Lower lobe of right lung (tissue), 2 donors: ENCODE results near the gene RASSF7. TPM values are rescaled to one million over a fixed set of nuclear protein-coding genes. Genes with fewer than 3 reads are reported as not detected.
"Not testable (repeated sequence)": the region's sequence is repeated elsewhere in the genome, so short reads cannot be mapped to it uniquely, and the experiment has no call there.

Experiments
- ATAC-seq, 2 donors: fragments of 200-7000 bp; cut with Tn5 transposase; one replicate each; pipeline ENCODE4 v1.9.1; 2020 to 2022; ENCODE audit warnings: mild to moderate bottlenecking in 2 of 2, moderate library complexity in 2 of 2
- DNase-seq: peaks from one replicate; pipeline ENCODE4 v3.0.0-alpha.2; 2020
- H3K27ac ChIP-seq: fragments of 200-600 bp; one replicate; pipeline ENCODE4 v1.8.0; 2022
- H3K27me3 ChIP-seq: fragments of 200-600 bp; one replicate; pipeline ENCODE4 v1.8.0; 2022; ENCODE audit warnings: low read depth
- H3K36me3 ChIP-seq: fragments of 200-600 bp; one replicate; pipeline ENCODE4 v1.8.0; 2022; ENCODE audit warnings: mild to moderate bottlenecking
- H3K4me1 ChIP-seq: fragments of 200-600 bp; one replicate; pipeline ENCODE4 v1.8.0; 2022
- H3K4me3 ChIP-seq: fragments of 200-600 bp; one replicate; pipeline ENCODE4 v1.8.0; 2022; ENCODE audit warnings: mild to moderate bottlenecking
- H3K9me3 ChIP-seq: fragments of 200-600 bp; one replicate; pipeline ENCODE4 v1.8.0; 2022
- intact Hi-C: fragments of 100-400 bp; cut with DNase I; formaldehyde crosslinking; loops from one replicate; pipeline ENCODE4 v1.11.0; 2022
- long read RNA-seq: library from polyadenylated mRNA; unstranded; transcript quantifications from one replicate; pipeline ENCODE4 v2.0.0, GENCODE V29; 2021
- total RNA-seq: library from RNA; stranded (reverse); fragmentation: NEBNext Ultra II Directional; extraction: Animal tissue kit (Norgen Biotek cat#: 25700); gene quantifications from one replicate; pipeline ENCODE4 v1.2.1, GENCODE V29; 2021
- TF ChIP-seq, protein P1 (sequence below): fragments of 200-600 bp; IDR thresholded peaks from one replicate; pipeline ENCODE4 v1.8.0; 2022; ENCODE audit warnings: antibody characterized with exemption, mild to moderate bottlenecking
- donor health status: DM: no; HTN: yes; CAD: no; lungs with severe emphysema.

RASSF7 gene, protein sequence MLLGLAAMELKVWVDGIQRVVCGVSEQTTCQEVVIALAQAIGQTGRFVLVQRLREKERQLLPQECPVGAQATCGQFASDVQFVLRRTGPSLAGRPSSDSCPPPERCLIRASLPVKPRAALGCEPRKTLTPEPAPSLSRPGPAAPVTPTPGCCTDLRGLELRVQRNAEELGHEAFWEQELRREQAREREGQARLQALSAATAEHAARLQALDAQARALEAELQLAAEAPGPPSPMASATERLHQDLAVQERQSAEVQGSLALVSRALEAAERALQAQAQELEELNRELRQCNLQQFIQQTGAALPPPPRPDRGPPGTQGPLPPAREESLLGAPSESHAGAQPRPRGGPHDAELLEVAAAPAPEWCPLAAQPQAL
- total RNA-seq = 71.5 TPM
- long read RNA-seq, transcript RASSF7-201 (4 exons, 1,731 nt) = major isoform, 136 of 326 reads
- long read RNA-seq, transcript RASSF7-202 (6 exons, 1,928 nt) = minor isoform, 12 of 326 reads
- long read RNA-seq, partial matches to known transcripts = 107 of 326 reads
- long read RNA-seq, other reads (novel, unspliced or antisense) = 66 of 326 reads

DNA sequence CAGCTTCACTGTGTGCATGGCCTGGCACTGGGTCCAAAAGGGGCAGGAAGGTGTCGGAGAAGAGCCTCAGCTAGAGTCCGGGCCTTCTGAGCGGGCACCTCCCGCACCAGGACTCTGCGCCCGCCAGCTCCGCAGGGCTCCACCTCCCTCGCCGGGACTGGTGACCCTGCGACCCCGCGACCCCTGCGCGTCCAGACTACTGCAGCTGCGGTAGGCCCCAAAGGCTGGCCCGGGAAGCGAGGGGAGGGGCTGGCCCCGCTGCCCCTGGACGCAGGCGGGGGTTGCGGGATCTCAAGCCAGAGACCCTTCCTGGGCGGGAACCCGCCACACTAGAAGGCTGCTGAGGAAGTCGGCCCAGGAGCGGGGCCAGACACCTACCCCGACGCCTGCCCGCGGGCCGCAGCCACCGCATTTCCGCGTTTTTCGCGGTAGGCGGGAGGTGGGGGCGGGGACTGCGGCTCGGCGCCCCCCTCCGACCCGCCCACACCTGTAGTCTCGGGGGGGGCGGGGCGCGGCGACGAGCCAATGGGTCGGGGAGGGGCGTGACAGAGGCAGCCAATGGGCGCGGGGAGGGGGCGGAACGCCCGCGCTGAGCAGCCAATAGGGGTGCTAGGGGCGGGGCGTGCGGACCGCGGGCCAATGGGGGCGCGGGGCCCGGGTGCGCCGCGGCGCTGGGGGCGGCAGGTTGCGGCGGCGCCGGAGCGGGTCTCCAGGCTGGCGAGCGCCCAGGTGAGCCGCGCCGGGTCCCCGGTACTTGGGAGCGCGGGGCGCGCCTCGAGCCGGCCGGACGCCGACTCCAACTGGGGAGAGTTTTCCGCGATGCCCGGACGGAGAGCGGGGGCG, at the start of gene RASSF7, which contains the start of gene LMNTD2:
Gene RASSF7 (plus strand): TSS at position 666 of the 843 bp plus-strand sequence. CDS start 799 bp downstream, outside the sequence.
Gene LMNTD2 (minus strand): TSS at position 434 of the 843 bp plus-strand sequence. CDS start 22 bp downstream, at position 412.
- Histone ChIP-seq H3K4me3 (peak within 1 kb of the TSS; percentile 73), H3K9me3 (no peaks in the 10 kb centered on the region), H3K4me1 (peaks cover 44% of the 10 kb centered on the region), H3K36me3 (peaks cover 7% of the 10 kb centered on the region), H3K27me3 (peaks cover 36% of the 10 kb centered on the region), H3K27ac (peak within 1 kb of the TSS; percentile 91)
- DNase-seq = peak; percentile 90
- intact Hi-C loops = no loop called here
- TF ChIP-seq, protein P1, sequence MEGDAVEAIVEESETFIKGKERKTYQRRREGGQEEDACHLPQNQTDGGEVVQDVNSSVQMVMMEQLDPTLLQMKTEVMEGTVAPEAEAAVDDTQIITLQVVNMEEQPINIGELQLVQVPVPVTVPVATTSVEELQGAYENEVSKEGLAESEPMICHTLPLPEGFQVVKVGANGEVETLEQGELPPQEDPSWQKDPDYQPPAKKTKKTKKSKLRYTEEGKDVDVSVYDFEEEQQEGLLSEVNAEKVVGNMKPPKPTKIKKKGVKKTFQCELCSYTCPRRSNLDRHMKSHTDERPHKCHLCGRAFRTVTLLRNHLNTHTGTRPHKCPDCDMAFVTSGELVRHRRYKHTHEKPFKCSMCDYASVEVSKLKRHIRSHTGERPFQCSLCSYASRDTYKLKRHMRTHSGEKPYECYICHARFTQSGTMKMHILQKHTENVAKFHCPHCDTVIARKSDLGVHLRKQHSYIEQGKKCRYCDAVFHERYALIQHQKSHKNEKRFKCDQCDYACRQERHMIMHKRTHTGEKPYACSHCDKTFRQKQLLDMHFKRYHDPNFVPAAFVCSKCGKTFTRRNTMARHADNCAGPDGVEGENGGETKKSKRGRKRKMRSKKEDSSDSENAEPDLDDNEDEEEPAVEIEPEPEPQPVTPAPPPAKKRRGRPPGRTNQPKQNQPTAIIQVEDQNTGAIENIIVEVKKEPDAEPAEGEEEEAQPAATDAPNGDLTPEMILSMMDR = no peak
- peak; percentile 91 to 94 for ATAC-seq

DNA sequence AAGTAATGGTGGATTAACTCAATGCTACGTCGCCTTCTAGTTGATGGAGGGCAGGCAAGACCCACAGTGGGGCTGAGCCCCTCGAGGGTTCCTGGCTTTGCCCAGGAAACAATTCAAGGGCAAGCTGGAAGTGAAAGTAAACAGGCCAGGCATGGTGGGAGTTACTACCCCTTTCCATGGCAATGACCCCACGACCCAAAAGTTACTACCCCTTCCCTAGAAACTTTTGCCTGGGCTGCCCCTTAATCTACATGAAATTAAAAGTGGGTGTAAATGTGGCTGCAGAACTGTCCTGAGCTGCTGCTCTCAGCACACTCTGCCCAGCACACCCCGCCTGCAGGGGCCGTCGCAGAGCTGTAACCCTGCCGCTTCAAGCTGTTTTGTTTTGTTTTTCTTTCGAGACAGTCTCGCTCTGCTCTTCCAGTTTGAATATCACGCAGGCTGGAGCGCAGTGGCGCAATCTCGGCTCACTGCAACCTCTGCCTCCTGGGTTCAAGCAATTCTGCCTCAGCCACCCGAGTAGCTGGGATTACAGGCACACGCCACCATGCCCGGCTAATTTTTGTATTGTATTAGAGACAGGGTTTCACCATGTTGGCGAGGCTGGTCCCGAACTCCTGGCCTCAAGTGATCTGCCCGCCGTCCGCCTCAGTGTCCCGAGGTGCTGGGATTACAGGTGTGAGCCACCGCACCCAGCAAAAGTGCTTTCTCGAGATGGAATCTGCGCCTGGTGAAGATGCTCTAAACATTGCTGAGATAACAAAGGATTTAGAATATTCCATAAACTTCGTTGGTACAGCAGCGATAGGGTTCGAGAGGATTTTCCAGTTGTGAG, 47.8 kb upstream of the RASSF7 start:
- intact Hi-C loops = no loop called here
- Histone ChIP-seq H3K9me3 (no peaks in the 10 kb centered on the region), H3K27ac (no peak overlapping the region), H3K36me3 (peaks cover 38% of the 10 kb centered on the region), H3K27me3 (no peaks in the 10 kb centered on the region), H3K4me1 (peaks cover 3% of the 10 kb centered on the region), H3K4me3 (no peak overlapping the region)
- ATAC-seq = peak in 1 of 2 donors; percentile 37
- TF ChIP-seq, protein P1 = no peak
- no peak for DNase-seq

DNA sequence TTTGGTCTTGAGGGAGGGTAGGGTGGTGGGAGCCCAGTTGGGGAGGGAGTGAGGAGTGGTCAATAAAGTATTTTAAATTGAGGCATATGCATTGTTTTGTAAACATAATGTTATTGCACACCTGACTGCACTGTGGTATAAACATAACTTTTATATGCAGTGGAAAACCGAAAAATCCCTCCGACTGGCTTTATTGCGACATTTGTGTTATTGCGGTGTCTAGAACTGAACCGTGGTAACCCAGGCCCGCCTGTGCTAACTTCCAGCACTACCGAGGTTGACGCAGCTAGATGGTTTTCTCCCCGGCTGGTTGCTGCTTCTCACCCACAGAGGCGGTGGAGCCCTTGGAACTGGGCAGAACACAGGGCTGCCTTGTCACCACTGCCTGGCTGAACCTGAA, 46.2 kb upstream of the RASSF7 start:
- H3K4me3 ChIP-seq = no peak overlapping the region
- intact Hi-C loops = no loop called here
- H3K4me1 ChIP-seq = no peaks in the 10 kb centered on the region
- H3K9me3 ChIP-seq = no peaks in the 10 kb centered on the region
- TF ChIP-seq, protein P1 = no peak
- no peak overlapping the region for H3K27ac ChIP-seq
- no peak for ATAC-seq
- H3K27me3 ChIP-seq = no peaks in the 10 kb centered on the region
- peaks cover 27% of the 10 kb centered on the region for H3K36me3 ChIP-seq
- DNase-seq = no peak

DNA sequence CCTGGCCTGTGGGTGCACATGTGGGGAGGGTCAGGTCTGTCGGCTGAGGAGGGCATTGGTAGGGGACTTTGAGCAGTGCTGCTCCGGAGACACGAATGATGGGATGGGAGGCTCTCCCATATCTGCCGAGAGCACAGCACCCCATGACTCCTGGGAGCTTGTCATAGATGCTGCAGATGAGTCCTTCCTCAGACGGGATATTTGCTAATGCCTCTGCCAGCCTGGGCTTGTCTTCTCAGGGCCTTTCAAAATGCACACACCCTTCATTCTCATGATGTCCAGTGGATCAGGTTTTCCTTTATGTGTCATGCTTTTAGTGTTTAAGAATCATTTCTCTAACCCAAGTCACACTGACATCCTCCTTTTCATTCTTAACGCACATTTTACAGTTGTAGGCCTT, 45.6 kb upstream of the RASSF7 start:
- intact Hi-C loops = no loop called here
- H3K27me3 ChIP-seq = no peaks in the 10 kb centered on the region
- no peak overlapping the region for H3K4me3 ChIP-seq
- peaks cover 23% of the 10 kb centered on the region for H3K36me3 ChIP-seq
- DNase-seq = no peak
- H3K9me3 ChIP-seq = no peaks in the 10 kb centered on the region
- no peak for ATAC-seq
- TF ChIP-seq, protein P1 = no peak
- H3K4me1 ChIP-seq = no peaks in the 10 kb centered on the region
- no peak overlapping the region for H3K27ac ChIP-seq

DNA sequence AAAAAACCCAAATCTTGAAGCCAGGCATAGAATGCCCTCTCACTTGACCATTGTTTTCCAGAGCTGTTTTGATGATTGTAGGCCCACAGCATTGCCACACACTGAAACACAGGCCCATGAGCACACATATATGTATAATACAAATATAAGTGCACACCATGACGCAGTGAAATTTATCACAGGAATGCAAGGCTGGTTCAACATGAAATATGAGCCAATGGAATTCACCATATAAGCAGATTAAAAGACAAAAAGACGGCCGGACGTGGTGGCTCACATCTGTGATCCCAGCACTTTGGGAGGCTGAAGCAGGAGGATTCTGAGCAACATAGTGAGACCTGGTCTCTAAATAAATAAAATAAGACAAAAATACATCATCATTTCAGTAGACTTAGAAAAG, 44.4 kb upstream of the RASSF7 start:
- no peaks in the 10 kb centered on the region for H3K27me3 ChIP-seq
- H3K27ac ChIP-seq = no peak overlapping the region
- H3K4me1 ChIP-seq = no peaks in the 10 kb centered on the region
- DNase-seq (no peak), ATAC-seq (no peak)
- H3K4me3 ChIP-seq = no peak overlapping the region
- no peaks in the 10 kb centered on the region for H3K9me3 ChIP-seq
- intact Hi-C loops = no loop called here
- H3K36me3 ChIP-seq = peaks cover 16% of the 10 kb centered on the region
- TF ChIP-seq, protein P1 = no peak

DNA sequence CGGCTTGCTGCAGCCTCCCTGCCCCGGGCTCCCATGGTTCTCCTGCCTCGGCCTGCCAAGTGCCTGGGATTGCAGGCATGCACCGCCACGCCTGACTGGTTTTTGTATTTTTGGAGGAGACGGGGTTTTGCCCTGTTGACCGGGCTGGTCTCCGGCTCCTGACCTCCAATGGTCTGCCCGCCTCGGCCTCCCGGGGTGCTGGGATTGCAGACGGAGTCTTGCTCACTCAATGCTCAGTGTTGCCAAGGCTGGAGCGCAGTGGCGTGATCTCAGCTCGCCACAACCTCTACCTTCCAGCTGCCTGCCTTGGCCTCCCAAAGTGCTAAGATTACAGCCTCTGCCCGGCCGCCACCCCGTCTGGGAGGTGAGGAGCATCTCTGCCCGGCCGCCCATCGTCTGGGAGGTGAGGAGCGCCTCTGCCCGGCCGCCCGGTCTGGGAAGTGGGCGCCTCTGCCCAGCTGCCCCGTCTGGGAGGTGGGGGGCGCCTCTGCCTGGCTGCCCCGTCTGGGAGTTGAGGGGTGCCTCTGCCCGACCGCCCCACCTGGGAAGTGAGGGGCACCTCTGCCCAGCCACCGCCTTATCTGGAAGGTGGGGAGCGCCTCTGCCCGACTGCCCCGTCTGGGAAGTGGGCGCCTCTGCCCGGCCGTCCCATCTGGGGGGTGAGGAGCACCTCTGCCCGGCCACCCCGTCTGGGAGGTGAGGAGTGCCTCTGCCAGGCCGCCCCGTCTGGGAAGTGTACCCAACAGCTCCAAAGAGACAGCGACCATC, 43.7 kb upstream of the RASSF7 start:
- H3K4me3 ChIP-seq, H3K27me3 ChIP-seq, intact Hi-C loops, H3K9me3 ChIP-seq, H3K27ac ChIP-seq, ATAC-seq, H3K4me1 ChIP-seq: not testable (repeated sequence)
- peak; percentile 42 for DNase-seq
- H3K36me3 ChIP-seq = peaks cover 13% of the 10 kb centered on the region
